ENCODE data around the gene ACVR1C. TPM values are rescaled to one million over a fixed set of nuclear protein-coding genes. Genes with fewer than 3 reads are reported as not detected.

ACVR1C gene
- total RNA-seq, 1 experiment from 2014 or later = 0.40 TPM

DNA sequence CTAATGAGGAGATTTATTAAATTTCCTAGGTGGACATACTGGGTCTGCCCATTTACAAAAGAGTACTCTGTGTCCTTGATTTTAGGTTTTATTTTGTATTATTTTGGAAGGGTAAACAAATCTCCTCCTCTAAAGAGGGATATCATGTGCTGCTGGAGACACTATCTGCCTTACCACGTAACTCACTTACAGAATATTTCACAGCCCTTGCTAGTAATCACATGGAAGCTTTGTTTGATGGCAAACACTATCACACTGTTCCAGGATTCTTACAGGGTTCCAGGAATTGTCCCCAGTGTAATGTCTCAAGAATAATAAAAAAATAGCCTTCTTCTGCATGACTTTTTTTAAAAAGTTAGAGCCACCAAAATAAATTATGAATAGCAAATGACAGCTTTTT lies 29.2 kb upstream of the ACVR1C start:
- Histone ChIP-seq H3K79me2 (ENCODE audit: low read length) (no peaks in the 10 kb centered on the region), H3K4me3 (ENCODE audit: low read length) (no peak overlapping the region), H3K9me3 (ENCODE audit: low read length) (no peaks in the 10 kb centered on the region), H3K27me3 (ENCODE audit: low read length) (no peaks in the 10 kb centered on the region), H3K9ac (ENCODE audit: low read length) (no peak overlapping the region), H3F3A (ENCODE audit: low read length, unreplicated experiment) (no peaks in the 10 kb centered on the region), H2AFZ (ENCODE audit: low read length) (no peak overlapping the region), H3K4me1 (ENCODE audit: insufficient read depth, low read length) (peaks cover 9% of the 10 kb centered on the region), H3K9me2 (replicated peaks; ENCODE audit: low read length) (no peaks in the 10 kb centered on the region), H3K27ac (ENCODE audit: low read length) (no peak overlapping the region), H3K4me2 (ENCODE audit: low read length) (no peak overlapping the region), H3K36me3 (ENCODE audit: low read depth, low read length) (no peaks in the 10 kb centered on the region), H4K20me1 (ENCODE audit: low read length) (no peaks in the 10 kb centered on the region)
- BruUV-seq (replicated peaks) = no TSS peak
- POLR2A ChIA-PET (ENCODE audit: unreplicated experiment) = no interaction called here
- intact Hi-C loops (cut with micrococcal nuclease) = no loop called here
- CTCF ChIA-PET = no interaction called here
- DNase-seq (no peak), ATAC-seq (no peak)
- no peak for TF ChIP-seq EZH2phosphoT487 (IDR thresholded peaks at IDR 0.05; ENCODE audit: borderline replicate concordance, low read length)
- no peak for TF ChIP-seq EZH2 (IDR thresholded peaks at IDR 0.05; ENCODE audit: low read length, unreplicated experiment)
- TF ChIP-seq, protein P1, sequence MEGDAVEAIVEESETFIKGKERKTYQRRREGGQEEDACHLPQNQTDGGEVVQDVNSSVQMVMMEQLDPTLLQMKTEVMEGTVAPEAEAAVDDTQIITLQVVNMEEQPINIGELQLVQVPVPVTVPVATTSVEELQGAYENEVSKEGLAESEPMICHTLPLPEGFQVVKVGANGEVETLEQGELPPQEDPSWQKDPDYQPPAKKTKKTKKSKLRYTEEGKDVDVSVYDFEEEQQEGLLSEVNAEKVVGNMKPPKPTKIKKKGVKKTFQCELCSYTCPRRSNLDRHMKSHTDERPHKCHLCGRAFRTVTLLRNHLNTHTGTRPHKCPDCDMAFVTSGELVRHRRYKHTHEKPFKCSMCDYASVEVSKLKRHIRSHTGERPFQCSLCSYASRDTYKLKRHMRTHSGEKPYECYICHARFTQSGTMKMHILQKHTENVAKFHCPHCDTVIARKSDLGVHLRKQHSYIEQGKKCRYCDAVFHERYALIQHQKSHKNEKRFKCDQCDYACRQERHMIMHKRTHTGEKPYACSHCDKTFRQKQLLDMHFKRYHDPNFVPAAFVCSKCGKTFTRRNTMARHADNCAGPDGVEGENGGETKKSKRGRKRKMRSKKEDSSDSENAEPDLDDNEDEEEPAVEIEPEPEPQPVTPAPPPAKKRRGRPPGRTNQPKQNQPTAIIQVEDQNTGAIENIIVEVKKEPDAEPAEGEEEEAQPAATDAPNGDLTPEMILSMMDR (conservative IDR thresholded peaks at IDR 0.05; ENCODE audit: low read depth, low read length) = no peak

DNA sequence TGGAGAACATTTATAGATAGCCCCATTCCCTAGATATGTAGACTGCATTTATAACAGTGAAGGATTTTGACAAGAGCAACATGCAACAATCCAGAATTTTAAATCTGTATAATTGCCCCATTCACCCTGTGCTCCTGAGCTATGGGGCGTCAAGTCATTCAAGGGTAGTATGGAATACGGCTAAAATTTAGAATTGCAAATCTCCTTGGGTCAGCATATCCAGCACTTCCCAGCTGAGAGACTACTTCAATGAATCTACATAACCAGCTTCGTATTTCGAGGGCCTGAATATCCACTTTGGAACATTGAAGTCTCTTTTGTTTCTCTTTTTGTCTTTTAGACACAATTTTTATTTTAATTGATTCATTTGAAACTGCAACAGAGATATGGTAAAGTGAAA lies 28.4 kb upstream of the ACVR1C start:
- POLR2A ChIA-PET (ENCODE audit: unreplicated experiment) = no interaction called here
- no peak overlapping the region for H3K27ac ChIP-seq (ENCODE audit: low read length)
- 0 out of 2 replicates have a peak, but pooled peaks cover 3% of the 10 kb centered on the region for H3K4me1 ChIP-seq (ENCODE audit: insufficient read depth, low read length)
- no peaks in the 10 kb centered on the region for H3K27me3 ChIP-seq (ENCODE audit: low read length)
- ATAC-seq (no peak), DNase-seq (no peak)
- CTCF ChIA-PET = no interaction called here
- no peaks in the 10 kb centered on the region for H3F3A ChIP-seq (ENCODE audit: low read length, unreplicated experiment)
- H3K4me3 ChIP-seq (ENCODE audit: low read length) = no peak overlapping the region
- TF ChIP-seq, protein P1 (conservative IDR thresholded peaks at IDR 0.05; ENCODE audit: low read depth, low read length) = no peak
- TF ChIP-seq EZH2phosphoT487 (IDR thresholded peaks at IDR 0.05; ENCODE audit: borderline replicate concordance, low read length) (no peak), EZH2 (IDR thresholded peaks at IDR 0.05; ENCODE audit: low read length, unreplicated experiment) (no peak)
- no peak overlapping the region for H2AFZ ChIP-seq (ENCODE audit: low read length)
- no TSS peak for BruUV-seq (replicated peaks)
- no peaks in the 10 kb centered on the region for H3K9me3 ChIP-seq (ENCODE audit: low read length)
- H3K9me2 ChIP-seq (replicated peaks; ENCODE audit: low read length) = no peaks in the 10 kb centered on the region
- H3K36me3 ChIP-seq (ENCODE audit: low read depth, low read length) = no peaks in the 10 kb centered on the region
- no peaks in the 10 kb centered on the region for H4K20me1 ChIP-seq (ENCODE audit: low read length)
- no peaks in the 10 kb centered on the region for H3K79me2 ChIP-seq (ENCODE audit: low read length)
- intact Hi-C loops (cut with micrococcal nuclease) = no loop called here
- H3K4me2 ChIP-seq (ENCODE audit: low read length) = no peak overlapping the region
- H3K9ac ChIP-seq (ENCODE audit: low read length) = no peak overlapping the region

DNA sequence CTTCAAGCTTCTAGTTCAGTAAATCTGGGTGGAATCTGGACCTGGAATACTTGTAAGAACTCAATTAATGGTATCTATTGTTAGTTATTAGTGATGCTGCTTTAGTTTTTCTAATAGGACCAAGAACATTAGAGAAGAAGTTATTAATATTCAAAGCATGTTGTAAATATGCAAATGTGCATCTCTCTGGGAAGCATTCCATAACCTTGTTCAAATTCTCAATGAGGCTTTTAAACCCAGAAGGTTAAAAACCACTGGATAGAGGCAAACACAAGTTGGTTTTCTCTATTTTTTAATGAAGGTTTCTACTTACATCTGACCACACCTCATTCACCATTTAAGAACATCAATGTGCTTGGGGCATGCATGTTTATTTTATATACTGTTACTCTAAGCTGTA lies 16.1 kb upstream of the ACVR1C start:
- ChIA-PET CTCF (interaction anchor here (0.6 kb wide), 1 partner anchor 92 kb away, joined by 3 read pairs; no protein-coding TSS in a partner anchor), POLR2A (ENCODE audit: unreplicated experiment) (no interaction called here)
- no peaks in the 10 kb centered on the region for H3K9me2 ChIP-seq (replicated peaks; ENCODE audit: low read length)
- H3K36me3 ChIP-seq (ENCODE audit: low read depth, low read length) = no peaks in the 10 kb centered on the region
- DNase-seq (no peak), ATAC-seq (no peak)
- no TSS peak for BruUV-seq (replicated peaks)
- no peak overlapping the region for H3K4me3 ChIP-seq (ENCODE audit: low read length)
- no peak overlapping the region for H2AFZ ChIP-seq (ENCODE audit: low read length)
- no peaks in the 10 kb centered on the region for H3K27me3 ChIP-seq (ENCODE audit: low read length)
- H3K9ac ChIP-seq (ENCODE audit: low read length) = no peak overlapping the region
- no peak overlapping the region for H3K4me2 ChIP-seq (ENCODE audit: low read length)
- H3K4me1 ChIP-seq (ENCODE audit: insufficient read depth, low read length) = no peaks in the 10 kb centered on the region
- intact Hi-C loops (cut with micrococcal nuclease) = loop anchor here (5.0 kb wide), 1 partner anchor 48 kb away; no protein-coding TSS in a partner anchor
- no peaks in the 10 kb centered on the region for H3K79me2 ChIP-seq (ENCODE audit: low read length)
- H3K27ac ChIP-seq (ENCODE audit: low read length) = no peak overlapping the region
- H3K9me3 ChIP-seq (ENCODE audit: low read length) = no peaks in the 10 kb centered on the region
- H4K20me1 ChIP-seq (ENCODE audit: low read length) = no peaks in the 10 kb centered on the region
- TF ChIP-seq EZH2 (IDR thresholded peaks at IDR 0.05; ENCODE audit: low read length, unreplicated experiment) (no peak), EZH2phosphoT487 (IDR thresholded peaks at IDR 0.05; ENCODE audit: borderline replicate concordance, low read length) (no peak)
- TF ChIP-seq, protein P1 (conservative IDR thresholded peaks at IDR 0.05; ENCODE audit: low read depth, low read length) = no peak
- H3F3A ChIP-seq (ENCODE audit: low read length, unreplicated experiment) = no peaks in the 10 kb centered on the region
